DOHH2 (cell line): ENCODE measurements around the gene MYBPH.

Source experiments
- H3F3A ChIP-seq: fragments of 200-600 bp; sonication (generic), shearing (Covaris generic); 2 replicates; pipeline ENCODE4 v1.6.0; 2016; ENCODE audit warnings: antibody characterized with exemption, mild to moderate bottlenecking; ENCODE audit not compliant: control insufficient read depth, insufficient read depth
- H3K27ac ChIP-seq: fragments of 200-600 bp; sonication (generic); 2 replicates; pipeline ENCODE4 v1.5.1; 2014; ENCODE audit warnings: low read depth, mild to moderate bottlenecking, low read length, moderate library complexity
- H3K27me3 ChIP-seq: fragments of 200-600 bp; sonication (generic); 2 replicates; pipeline ENCODE4 v1.6.1; 2014; ENCODE audit warnings: mild to moderate bottlenecking, low read length, mixed read lengths; ENCODE audit not compliant: control insufficient read depth
- H3K36me3 ChIP-seq: fragments of 200-600 bp; sonication (generic); 2 replicates; pipeline ENCODE4 v1.6.1; 2014; ENCODE audit warnings: mild to moderate bottlenecking, low read length, moderate library complexity, mixed read lengths; ENCODE audit not compliant: control insufficient read depth
- H3K4me1 ChIP-seq: fragments of 200-600 bp; sonication (generic); 2 replicates; pipeline ENCODE4 v1.6.1; 2014; ENCODE audit warnings: mild to moderate bottlenecking, low read length, mixed read lengths; ENCODE audit not compliant: control insufficient read depth
- H3K4me2 ChIP-seq: fragments of 200-600 bp; sonication (generic); 2 replicates; pipeline ENCODE4 v1.6.0; 2014; ENCODE audit warnings: mild to moderate bottlenecking, low read length, moderate library complexity
- H3K4me3 ChIP-seq: fragments of 200-600 bp; sonication (generic); 2 replicates; pipeline ENCODE4 v1.5.1; 2014; ENCODE audit warnings: mild to moderate bottlenecking, low read length, mixed read lengths
- H3K79me2 ChIP-seq: fragments of 200-600 bp; sonication (generic); 2 replicates; pipeline ENCODE4 v1.6.1; 2014; ENCODE audit warnings: mild to moderate bottlenecking, low read length, mixed read lengths; ENCODE audit not compliant: control insufficient read depth
- H3K9me2 ChIP-seq: fragments of 200-600 bp; sonication (generic); replicated peaks from 2 replicates; pipeline ENCODE4 v1.6.1; 2014; ENCODE audit warnings: mild to moderate bottlenecking, low read length, mixed read lengths; ENCODE audit not compliant: control insufficient read depth
- H3K9me3 ChIP-seq: fragments of 200-600 bp; sonication (generic); 2 replicates; pipeline ENCODE4 v1.6.1; 2014; ENCODE audit warnings: antibody characterized with exemption, low read length, mixed read lengths; ENCODE audit not compliant: control insufficient read depth, insufficient read depth
- H4K20me1 ChIP-seq: fragments of 200-600 bp; sonication (generic); 2 replicates; pipeline ENCODE4 v1.6.0; 2014; ENCODE audit warnings: low read depth, mild to moderate bottlenecking, antibody characterized with exemption, low read length, moderate library complexity; ENCODE audit not compliant: control insufficient read depth, insufficient read depth
- CTCF ChIP-seq: fragments of 200-600 bp; sonication (generic); IDR thresholded peaks from one replicate; pipeline ENCODE4 v1.5.1; 2014; ENCODE audit warnings: antibody characterized with exemption, mild to moderate bottlenecking, low read depth, low read length; ENCODE audit not compliant: poor library complexity, severe bottlenecking
- EZH2phosphoT487 ChIP-seq: fragments of 200-600 bp; sonication (generic); IDR thresholded peaks from 2 replicates; pipeline ENCODE4 v1.6.1; 2017; ENCODE audit warnings: borderline replicate concordance, mild to moderate bottlenecking, antibody characterized with exemption, low read length, moderate library complexity, mixed read lengths

MYBPH gene

GRCh38 chr1:203170625-203171330, 4.8 kb downstream of the MYBPH start:
- Histone ChIP-seq H3K79me2 (no peaks in the 10 kb centered on the region), H3K4me1 (peaks cover 10% of the 10 kb centered on the region), H3K9me3 (no peaks in the 10 kb centered on the region), H3K36me3 (no peaks in the 10 kb centered on the region), H3K4me2 (no peak overlapping the region), H3K27me3 (no peaks in the 10 kb centered on the region), H3K9me2 (no peaks in the 10 kb centered on the region), H3K27ac (no peak overlapping the region), H4K20me1 (no peaks in the 10 kb centered on the region), H3K4me3 (no peak overlapping the region), H3F3A (no peaks in the 10 kb centered on the region)
- TF ChIP-seq EZH2phosphoT487 (no peak), CTCF (no peak)

GRCh38 chr1:203169770-203170520, 5.7 kb downstream of the MYBPH start:
- no peaks in the 10 kb centered on the region for H3K9me3 ChIP-seq
- no peaks in the 10 kb centered on the region for H3K36me3 ChIP-seq
- H3K27ac ChIP-seq = no peak overlapping the region
- H3K4me3 ChIP-seq = no peak overlapping the region
- no peaks in the 10 kb centered on the region for H3F3A ChIP-seq
- H4K20me1 ChIP-seq = no peaks in the 10 kb centered on the region
- no peaks in the 10 kb centered on the region for H3K9me2 ChIP-seq
- no peak overlapping the region for H3K4me2 ChIP-seq
- peaks cover 4% of the 10 kb centered on the region; the same call in 1 of the 2 replicates for H3K4me1 ChIP-seq
- no peaks in the 10 kb centered on the region for H3K79me2 ChIP-seq
- TF ChIP-seq CTCF (no peak), EZH2phosphoT487 (no peak)
- H3K27me3 ChIP-seq = no peaks in the 10 kb centered on the region

- Histone ChIP-seq H3F3A (no peaks in the 10 kb centered on the region), H3K27ac (no peak overlapping the region), H3K9me3 (no peaks in the 10 kb centered on the region), H4K20me1 (no peaks in the 10 kb centered on the region), H3K4me1 (peaks cover 4% of the 10 kb centered on the region; the same call in 1 of the 2 replicates), H3K9me2 (no peaks in the 10 kb centered on the region), H3K27me3 (peaks cover 3% of the 10 kb centered on the region; the same call in 1 of the 2 replicates), H3K79me2 (no peaks in the 10 kb centered on the region), H3K4me3 (no peak overlapping the region), H3K4me2 (no peak overlapping the region), H3K36me3 (no peaks in the 10 kb centered on the region)
- TF ChIP-seq CTCF (no peak), EZH2phosphoT487 (no peak)
These were observed 6.6 kb downstream of the MYBPH start for GRCh38 chr1:203168991-203169390.
